HUDEP-2 (cell line): ENCODE results near the gene ARHGEF17.
A peak's percentile ranks its signal among the peaks of the same experiment; 100 is the strongest.

Experiments used
- DNase-seq, 76 experiments: peaks; one replicate each; lab custom pipeline; 2025; ENCODE audit not compliant: unreplicated experiment in 76 of 76; lab: John Stamatoyannopoulos, UW

Gene ARHGEF17

GRCh38 chr11:73291781-73292524 is 16.1 kb upstream of the ARHGEF17 start:
- no peak for DNase-seq

- DNase-seq = no peak
Measured at GRCh38 chr11:73292525-73292894, 15.6 kb upstream of the ARHGEF17 start.

- DNase-seq = no peak
Measured at GRCh38 chr11:73293356-73293936, 14.6 kb upstream of the ARHGEF17 start.

GRCh38 chr11:73294604-73295003 is 13.5 kb upstream of the ARHGEF17 start:
- DNase-seq = no peak

- peak in 63 of 76 experiments; percentile 2 to 81 (median 43) for DNase-seq
Measured at GRCh38 chr11:73295241-73295995, 12.7 kb upstream of the ARHGEF17 start.

- DNase-seq = no peak
Measured at GRCh38 chr11:73295996-73296318, 12.1 kb upstream of the ARHGEF17 start.

GRCh38 chr11:73296501-73297230 is 11.4 kb upstream of the ARHGEF17 start:
- DNase-seq = no peak

GRCh38 chr11:73297231-73297590 is 10.9 kb upstream of the ARHGEF17 start:
- no peak for DNase-seq

GRCh38 chr11:73297702-73298101 is 10.4 kb upstream of the ARHGEF17 start:
- DNase-seq = no peak

- DNase-seq = no peak
Measured at GRCh38 chr11:73298233-73298632, 9.8 kb upstream of the ARHGEF17 start.

- DNase-seq = no peak
Measured at GRCh38 chr11:73299751-73300150, 8.3 kb upstream of the ARHGEF17 start.

GRCh38 chr11:73306069-73306841 is 1.8 kb upstream of the ARHGEF17 start:
- no peak for DNase-seq

GRCh38 chr11:73306977-73307322 is 1.1 kb upstream of the ARHGEF17 start:
- no peak for DNase-seq

- DNase-seq = peak in 73 of 76 experiments; percentile 13 to 87 (median 74)
Measured at GRCh38 chr11:73307323-73308002, 613 bp upstream of the ARHGEF17 start.

- peak in 7 of 76 experiments; percentile 4 to 33 (median 14) for DNase-seq
Measured at GRCh38 chr11:73308961-73309919, 1.2 kb downstream of the ARHGEF17 start.

GRCh38 chr11:73310076-73310475 is 2.0 kb downstream of the ARHGEF17 start:
- no peak for DNase-seq

GRCh38 chr11:73310661-73311393 is 2.8 kb downstream of the ARHGEF17 start:
- DNase-seq = no peak

- DNase-seq = no peak
Measured at GRCh38 chr11:73311394-73311869, 3.4 kb downstream of the ARHGEF17 start.
